GM21825 (cell line): ENCODE measurements around the gene C6orf89.

ENCODE experiments used
- ATAC-seq: cut with Tn5 transposase; IDR thresholded peaks from one replicate; pipeline ENCODE4 v1.9.1; 2021; ENCODE audit warnings: mild to moderate bottlenecking, moderate library complexity; ENCODE audit not compliant: unreplicated experiment

C6orf89 gene

GRCh38 chr6:36852481-36853147 lies 33.1 kb upstream of the C6orf89 start:
- no peak for ATAC-seq

- no peak for ATAC-seq
Measured at GRCh38 chr6:36853325-36853724, 32.4 kb upstream of the C6orf89 start.

- ATAC-seq = no peak
Measured at GRCh38 chr6:36855750-36856149, 30.0 kb upstream of the C6orf89 start.

GRCh38 chr6:36856277-36856676 lies 29.5 kb upstream of the C6orf89 start:
- no peak for ATAC-seq

GRCh38 chr6:36857325-36857724 lies 28.4 kb upstream of the C6orf89 start:
- no peak for ATAC-seq

- no peak for ATAC-seq
Measured at GRCh38 chr6:36858407-36858981, 27.3 kb upstream of the C6orf89 start.

- ATAC-seq = no peak
Measured at GRCh38 chr6:36860126-36860525, 25.6 kb upstream of the C6orf89 start.

- no peak for ATAC-seq
Measured at GRCh38 chr6:36862164-36862847, 23.4 kb upstream of the C6orf89 start.

- no peak for ATAC-seq
Measured at GRCh38 chr6:36862848-36863382, 22.8 kb upstream of the C6orf89 start.

- ATAC-seq = no peak
Measured at GRCh38 chr6:36863670-36864540, 21.8 kb upstream of the C6orf89 start.

GRCh38 chr6:36865835-36866234 lies 19.9 kb upstream of the C6orf89 start:
- ATAC-seq = no peak

GRCh38 chr6:36867471-36868224 lies 18.1 kb upstream of the C6orf89 start:
- ATAC-seq = no peak

GRCh38 chr6:36871686-36872085 lies 14.1 kb upstream of the C6orf89 start:
- ATAC-seq = no peak

- no peak for ATAC-seq
Measured at GRCh38 chr6:36873115-36873514, 12.6 kb upstream of the C6orf89 start.

GRCh38 chr6:36873612-36874442 lies 11.9 kb upstream of the C6orf89 start:
- no peak for ATAC-seq

GRCh38 chr6:36874443-36875249 lies 11.1 kb upstream of the C6orf89 start, which contains the start of gene PPIL1:
Gene PPIL1, minus strand, starts transcription at chr6:36874803. Its CDS starts 31 bp downstream, at chr6:36874772.
- ATAC-seq = peak; percentile 71

GRCh38 chr6:36875250-36875633 lies 10.5 kb upstream of the C6orf89 start:
- no peak for ATAC-seq

- no peak for ATAC-seq
Measured at GRCh38 chr6:36884610-36885009, 1.1 kb upstream of the C6orf89 start.
